ENCODE results near the gene CEP152.
"Not testable (repeated sequence)": the region's sequence is repeated elsewhere in the genome, so short reads cannot be mapped to it uniquely, and the experiment has no call there.

The CEP152 gene

DNA sequence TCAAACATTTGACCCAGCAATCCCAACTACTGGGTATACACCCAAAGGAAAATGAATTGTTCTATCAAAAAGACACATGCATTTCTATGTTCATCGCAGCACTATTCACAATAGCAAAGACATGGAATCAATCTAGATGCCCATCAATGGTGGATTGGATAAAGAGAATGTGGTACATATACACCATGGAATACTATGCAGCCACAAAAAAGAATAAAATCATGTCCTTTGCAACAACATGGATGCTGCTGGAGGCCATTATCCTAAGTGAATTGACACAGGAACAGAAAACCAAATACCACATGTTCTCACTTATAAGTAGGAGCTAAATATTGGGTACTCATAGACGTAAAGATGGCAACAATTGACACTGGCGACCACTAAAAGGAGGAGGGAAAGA lies 43.6 kb upstream of the CEP152 start:
- POLR2A ChIA-PET; H3K4me1 ChIP-seq (ENCODE audit: control insufficient read depth, insufficient read depth, low read length); H3K27ac ChIP-seq (ENCODE audit: extremely low read depth, low read depth, low read length); H3K36me3 ChIP-seq (ENCODE audit: control insufficient read depth in 2 of 2, insufficient read depth in 1 of 2, low read length in 2 of 2); H3K9me3 ChIP-seq (ENCODE audit: control insufficient read depth, insufficient read depth, low read depth, low read length); H3K4me3 ChIP-seq (ENCODE audit: low read depth, low read length): not testable (repeated sequence)
- CTCF ChIA-PET, result interaction anchor here (1.5 kb wide), 1 partner anchor 496 kb away, joined by 6 read pairs; no protein-coding TSS in a partner anchor
- peak; percentile 27; the same call in 1 of the 2 replicates for TF ChIP-seq ZNF146 (tag by site-specific recombination; IDR thresholded peaks at IDR 0.05)

DNA sequence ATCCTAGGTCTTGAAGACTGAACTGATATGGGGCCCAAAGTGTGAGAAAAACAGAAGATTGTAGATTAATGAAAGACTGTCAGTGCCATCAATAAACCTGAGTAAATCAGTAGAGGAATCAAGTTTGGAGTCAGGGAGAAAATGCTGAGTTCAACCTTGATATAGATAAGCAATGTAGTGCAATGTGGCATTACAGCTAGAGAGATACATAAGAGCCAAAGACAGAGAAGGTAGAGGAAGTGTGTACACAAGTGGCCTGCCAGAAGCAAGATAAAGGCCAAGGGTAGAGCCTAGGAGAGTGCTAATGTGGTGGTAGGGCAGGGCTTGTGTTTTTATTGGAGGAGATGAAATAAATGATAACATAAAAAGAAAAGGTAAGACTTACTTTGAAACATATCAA lies 41.1 kb upstream of the CEP152 start:
- Histone ChIP-seq H3K9me3 (ENCODE audit: control insufficient read depth, insufficient read depth, low read depth, low read length) (no peaks in the 10 kb centered on the region), H3K36me3 (ENCODE audit: control insufficient read depth in 2 of 2, insufficient read depth in 1 of 2, low read length in 2 of 2) (no peaks in the 10 kb centered on the region), H3K27ac (ENCODE audit: extremely low read depth, low read depth, low read length) (no peak overlapping the region), H3K4me3 (ENCODE audit: low read depth, low read length) (no peak overlapping the region), H3K4me1 (ENCODE audit: control insufficient read depth, insufficient read depth, low read length) (no peaks in the 10 kb centered on the region)
- TF ChIP-seq ZNF664 (tag by site-specific recombination; IDR thresholded peaks at IDR 0.05) (no peak), ZNF155 (tag by site-specific recombination; IDR thresholded peaks at IDR 0.05) (no peak), ZNF138 (tag by site-specific recombination; IDR thresholded peaks at IDR 0.05; ENCODE audit: borderline replicate concordance) (no peak), ZNF555 (tag by site-specific recombination; conservative IDR thresholded peaks at IDR 0.05) (no peak), MZF1 (tag by site-specific recombination; IDR thresholded peaks at IDR 0.05; ENCODE audit: borderline replicate concordance) (no peak), TRIM28 (IDR thresholded peaks at IDR 0.05; ENCODE audit: borderline replicate concordance, low read length) (no peak), ZNF670 (tag by site-specific recombination; IDR thresholded peaks at IDR 0.05; ENCODE audit: low read depth) (no peak), ZNF157 (tag by site-specific recombination; IDR thresholded peaks at IDR 0.05) (no peak), ZNF529 (tag by site-specific recombination; IDR thresholded peaks at IDR 0.05; ENCODE audit: insufficient replicate concordance) (no peak), ZNF146 (tag by site-specific recombination; IDR thresholded peaks at IDR 0.05) (no peak)
- TF ChIP-seq, protein P1, sequence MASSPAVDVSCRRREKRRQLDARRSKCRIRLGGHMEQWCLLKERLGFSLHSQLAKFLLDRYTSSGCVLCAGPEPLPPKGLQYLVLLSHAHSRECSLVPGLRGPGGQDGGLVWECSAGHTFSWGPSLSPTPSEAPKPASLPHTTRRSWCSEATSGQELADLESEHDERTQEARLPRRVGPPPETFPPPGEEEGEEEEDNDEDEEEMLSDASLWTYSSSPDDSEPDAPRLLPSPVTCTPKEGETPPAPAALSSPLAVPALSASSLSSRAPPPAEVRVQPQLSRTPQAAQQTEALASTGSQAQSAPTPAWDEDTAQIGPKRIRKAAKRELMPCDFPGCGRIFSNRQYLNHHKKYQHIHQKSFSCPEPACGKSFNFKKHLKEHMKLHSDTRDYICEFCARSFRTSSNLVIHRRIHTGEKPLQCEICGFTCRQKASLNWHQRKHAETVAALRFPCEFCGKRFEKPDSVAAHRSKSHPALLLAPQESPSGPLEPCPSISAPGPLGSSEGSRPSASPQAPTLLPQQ (tag by site-specific recombination; IDR thresholded peaks at IDR 0.05), result no peak
- ChIA-PET CTCF (interaction anchor here (0.6 kb wide), 1 partner anchor 1215 kb away, joined by 3 read pairs; no protein-coding TSS in a partner anchor), POLR2A (no interaction called here)

DNA sequence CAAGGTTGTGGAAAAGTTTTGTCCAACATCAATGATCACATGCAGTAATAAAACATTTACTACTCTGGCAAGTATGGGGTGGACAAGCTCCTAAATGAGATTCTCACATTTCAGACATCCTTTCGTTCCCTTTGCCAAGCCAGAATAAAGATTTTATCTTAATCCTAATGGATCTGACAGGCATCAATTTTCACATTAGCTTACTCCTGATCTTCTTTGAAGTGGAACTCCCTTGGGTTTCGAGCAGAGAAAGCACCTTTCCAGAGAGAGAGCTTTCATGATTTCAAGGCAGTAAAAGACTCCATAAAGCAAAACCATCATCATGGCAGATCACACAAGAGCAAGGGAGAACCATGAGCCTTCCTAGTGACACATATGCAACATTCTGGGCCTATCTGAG lies 39.8 kb upstream of the CEP152 start:
- H3K9me3 ChIP-seq (ENCODE audit: control insufficient read depth, insufficient read depth, low read depth, low read length), result no peaks in the 10 kb centered on the region
- CTCF ChIA-PET, result interaction anchor here (0.6 kb wide), 1 partner anchor 499 kb away, joined by 3 read pairs; no protein-coding TSS in a partner anchor
- no peak overlapping the region for H3K27ac ChIP-seq (ENCODE audit: extremely low read depth, low read depth, low read length)
- no peaks in the 10 kb centered on the region for H3K36me3 ChIP-seq (ENCODE audit: control insufficient read depth in 2 of 2, insufficient read depth in 1 of 2, low read length in 2 of 2)
- no peak overlapping the region for H3K4me3 ChIP-seq (ENCODE audit: low read depth, low read length)
- POLR2A ChIA-PET, result interaction anchor here (0.6 kb wide), 1 partner anchor 64 kb away, joined by 3 read pairs; no protein-coding TSS in a partner anchor
- no peaks in the 10 kb centered on the region for H3K4me1 ChIP-seq (ENCODE audit: control insufficient read depth, insufficient read depth, low read length)
- TF ChIP-seq KLF16 (tag by site-specific recombination; IDR thresholded peaks at IDR 0.05) (no peak), TCF7L2 (IDR thresholded peaks at IDR 0.05; ENCODE audit: borderline replicate concordance, low read depth, low read length) (peak; percentile 86; the same call in 1 of the 2 replicates), ZNF184 (tag by site-specific recombination; IDR thresholded peaks at IDR 0.05) (no peak), GFI1B (tag by site-specific recombination; IDR thresholded peaks at IDR 0.05) (no peak), ZXDB (tag by site-specific recombination; IDR thresholded peaks at IDR 0.05) (no peak), ZNF350 (tag by site-specific recombination; IDR thresholded peaks at IDR 0.05) (no peak), SP7 (tag by site-specific recombination; IDR thresholded peaks at IDR 0.05) (peak; percentile 35; the same call in 1 of the 2 replicates), ZNF366 (tag by site-specific recombination; conservative IDR thresholded peaks at IDR 0.05) (no peak), KLF8 (tag by site-specific recombination; IDR thresholded peaks at IDR 0.05) (no peak), ZBTB7A (tag by site-specific recombination; IDR thresholded peaks at IDR 0.05; ENCODE audit: low read depth) (no peak), GLI2 (tag by site-specific recombination; IDR thresholded peaks at IDR 0.05; ENCODE audit: borderline replicate concordance, low read depth) (no peak), FEZF1 (tag by site-specific recombination; IDR thresholded peaks at IDR 0.05) (peak; percentile 46; the same call in 1 of the 2 replicates)
- TF ChIP-seq, protein P2, sequence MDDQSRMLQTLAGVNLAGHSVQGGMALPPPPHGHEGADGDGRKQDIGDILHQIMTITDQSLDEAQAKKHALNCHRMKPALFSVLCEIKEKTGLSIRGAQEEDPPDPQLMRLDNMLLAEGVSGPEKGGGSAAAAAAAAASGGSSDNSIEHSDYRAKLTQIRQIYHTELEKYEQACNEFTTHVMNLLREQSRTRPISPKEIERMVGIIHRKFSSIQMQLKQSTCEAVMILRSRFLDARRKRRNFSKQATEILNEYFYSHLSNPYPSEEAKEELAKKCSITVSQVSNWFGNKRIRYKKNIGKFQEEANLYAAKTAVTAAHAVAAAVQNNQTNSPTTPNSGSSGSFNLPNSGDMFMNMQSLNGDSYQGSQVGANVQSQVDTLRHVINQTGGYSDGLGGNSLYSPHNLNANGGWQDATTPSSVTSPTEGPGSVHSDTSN (CRISPR knock-in tag; IDR thresholded peaks at IDR 0.05), result no peak
- TF ChIP-seq, protein P3, sequence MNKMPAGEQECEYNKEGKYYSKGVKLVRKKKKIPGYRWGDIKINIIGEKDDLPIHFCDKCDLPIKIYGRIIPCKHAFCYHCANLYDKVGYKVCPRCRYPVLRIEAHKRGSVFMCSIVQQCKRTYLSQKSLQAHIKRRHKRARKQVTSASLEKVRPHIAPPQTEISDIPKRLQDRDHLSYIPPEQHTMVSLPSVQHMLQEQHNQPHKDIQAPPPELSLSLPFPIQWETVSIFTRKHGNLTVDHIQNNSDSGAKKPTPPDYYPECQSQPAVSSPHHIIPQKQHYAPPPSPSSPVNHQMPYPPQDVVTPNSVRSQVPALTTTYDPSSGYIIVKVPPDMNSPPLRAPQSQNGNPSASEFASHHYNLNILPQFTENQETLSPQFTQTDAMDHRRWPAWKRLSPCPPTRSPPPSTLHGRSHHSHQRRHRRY (tag by site-specific recombination; IDR thresholded peaks at IDR 0.05), result no peak
- TF ChIP-seq, protein P4, sequence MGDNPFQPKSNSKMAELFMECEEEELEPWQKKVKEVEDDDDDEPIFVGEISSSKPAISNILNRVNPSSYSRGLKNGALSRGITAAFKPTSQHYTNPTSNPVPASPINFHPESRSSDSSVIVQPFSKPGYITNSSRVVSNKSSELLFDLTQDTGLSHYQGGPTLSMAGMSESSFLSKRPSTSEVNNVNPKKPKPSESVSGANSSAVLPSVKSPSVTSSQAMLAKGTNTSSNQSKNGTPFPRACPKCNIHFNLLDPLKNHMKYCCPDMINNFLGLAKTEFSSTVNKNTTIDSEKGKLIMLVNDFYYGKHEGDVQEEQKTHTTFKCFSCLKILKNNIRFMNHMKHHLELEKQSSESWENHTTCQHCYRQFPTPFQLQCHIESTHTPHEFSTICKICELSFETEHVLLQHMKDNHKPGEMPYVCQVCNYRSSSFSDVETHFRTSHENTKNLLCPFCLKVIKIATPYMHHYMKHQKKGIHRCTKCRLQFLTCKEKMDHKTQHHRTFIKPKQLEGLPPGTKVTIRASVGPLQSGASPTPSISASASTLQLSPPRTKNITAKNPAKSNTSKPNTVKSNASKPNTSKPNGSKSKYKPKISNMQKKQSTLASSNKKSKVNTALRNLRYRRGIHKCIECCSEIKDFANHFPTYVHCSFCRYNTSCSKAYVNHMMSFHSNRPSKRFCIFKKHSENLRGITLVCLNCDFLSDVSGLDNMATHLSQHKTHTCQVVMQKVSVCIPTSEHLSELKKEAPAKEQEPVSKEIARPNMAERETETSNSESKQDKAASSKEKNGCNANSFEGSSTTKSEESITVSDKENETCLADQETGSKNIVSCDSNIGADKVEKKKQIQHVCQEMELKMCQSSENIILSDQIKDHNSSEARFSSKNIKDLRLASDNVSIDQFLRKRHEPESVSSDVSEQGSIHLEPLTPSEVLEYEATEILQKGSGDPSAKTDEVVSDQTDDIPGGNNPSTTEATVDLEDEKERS (tag by site-specific recombination; IDR thresholded peaks at IDR 0.05), result no peak

Data from HEK293 (cell line).